Activated T-cell treated with anti-CD3 and anti-CD28 coated beads for 48 hours (primary cell): ENCODE data around the gene CHAT.
A peak's percentile ranks its signal among the peaks of the same experiment; 100 is the strongest.
"Not testable (repeated sequence)": the region's sequence is repeated elsewhere in the genome, so short reads cannot be mapped to it uniquely, and the experiment has no call there.

Experiments used
- DNase-seq: peaks from one replicate; pipeline ENCODE4 v3.0.0-alpha.2; 2020; ENCODE audit warnings: low read depth

CHAT gene

DNA sequence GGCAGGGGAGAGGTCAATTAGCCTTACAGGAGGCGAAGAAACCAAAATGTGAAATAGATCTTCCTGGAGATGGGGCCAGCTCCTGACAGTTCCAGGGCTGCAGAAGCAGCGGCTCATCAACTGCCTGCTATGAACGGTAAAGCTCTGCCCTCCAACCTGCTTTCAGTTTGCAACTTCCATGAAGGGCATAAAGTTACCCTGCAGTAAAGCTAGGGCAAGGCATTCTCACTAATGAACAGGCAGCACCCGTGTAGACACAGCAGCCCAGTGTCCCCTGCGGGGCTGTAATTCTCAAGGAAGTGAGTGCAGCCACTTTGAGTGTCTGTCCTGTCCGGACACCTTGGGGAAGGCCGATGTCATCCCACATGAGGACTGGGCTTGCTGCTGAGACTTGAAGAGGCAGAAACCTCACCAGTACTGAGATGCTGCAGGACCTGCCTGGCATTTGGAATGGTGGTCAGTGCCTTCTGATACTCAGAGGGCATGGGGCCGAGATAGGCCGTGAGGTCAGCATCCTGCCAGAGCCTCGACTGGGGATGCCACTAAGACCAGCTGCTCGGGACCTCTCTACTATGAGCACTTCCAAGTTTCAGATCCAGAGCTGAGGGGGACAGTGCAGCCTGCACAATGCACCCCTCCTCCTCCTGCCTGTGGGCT, 39.6 kb downstream of the CHAT start:
- DNase-seq = no peak

DNA sequence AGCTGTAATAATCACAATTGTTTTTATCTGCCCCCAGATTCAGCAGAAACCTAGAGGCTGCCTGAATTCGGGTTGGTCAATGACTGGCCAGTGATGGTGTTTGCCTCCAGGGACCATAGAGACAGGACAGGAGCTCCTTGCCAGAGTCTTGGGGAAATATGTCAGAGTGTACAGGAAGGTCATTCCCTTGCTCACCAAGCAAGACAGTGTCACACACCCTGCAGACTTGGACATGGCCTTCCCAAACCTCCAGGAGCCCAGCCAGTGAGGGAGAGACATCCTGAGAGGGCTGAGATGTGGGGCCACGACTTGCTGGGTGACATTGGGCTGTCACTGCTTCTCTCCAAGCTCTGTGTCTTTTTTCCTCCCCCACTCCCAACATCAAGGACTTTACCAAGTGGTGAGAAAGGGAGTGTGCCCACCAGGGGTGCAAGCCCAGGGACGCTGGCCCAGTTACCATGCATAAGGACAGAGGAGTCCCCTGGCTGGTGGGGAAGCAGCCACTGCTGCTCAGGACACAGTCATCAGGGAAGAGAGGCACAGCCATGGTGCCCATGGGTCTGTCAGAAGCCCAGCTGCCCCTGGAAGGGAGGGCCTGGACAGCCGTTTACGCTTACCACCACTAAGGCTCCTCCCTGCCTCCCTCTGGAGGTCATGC, 40.3 kb downstream of the CHAT start:
- no peak for DNase-seq

GRCh38 chr10:49655099-49655498, 41.3 kb downstream of the CHAT start:
- no peak for DNase-seq

GRCh38 chr10:49656845-49657493, 43.1 kb downstream of the CHAT start:
- DNase-seq = no peak

- no peak for DNase-seq
Measured at GRCh38 chr10:49657606-49658005, 43.8 kb downstream of the CHAT start.

DNA sequence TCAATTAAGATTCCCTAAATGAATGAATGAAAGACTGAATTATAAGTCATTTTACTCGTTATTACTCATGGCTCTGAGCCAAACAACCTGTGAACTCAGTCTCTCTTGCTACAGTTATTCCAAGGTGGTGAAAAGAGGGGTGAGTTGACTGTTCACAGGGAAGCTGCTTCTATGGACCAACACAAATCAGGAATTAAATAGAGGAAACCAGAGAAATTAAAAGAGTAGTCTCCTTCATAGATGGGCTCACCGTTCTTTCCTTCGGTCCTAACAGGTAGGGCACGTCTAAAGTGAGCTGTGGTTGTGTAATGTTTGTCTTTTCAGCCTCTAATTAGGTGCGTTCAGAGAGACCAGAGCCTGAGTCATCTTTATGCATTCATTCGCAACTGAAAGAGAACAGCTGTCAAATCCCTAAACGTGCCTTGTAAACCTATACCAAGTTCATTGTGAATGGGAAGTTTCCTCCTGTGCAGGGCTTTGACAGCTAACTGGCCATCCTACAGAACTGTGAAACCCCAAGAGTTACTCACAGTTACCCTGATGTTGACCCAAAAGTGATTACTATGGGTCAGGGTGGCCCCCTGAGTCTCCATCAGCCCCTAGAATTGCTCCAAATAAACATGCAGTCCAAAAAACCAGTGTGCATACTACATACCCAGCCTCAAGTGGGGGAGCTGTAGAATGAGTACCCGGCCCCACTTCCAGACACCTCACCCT, 47.5 kb downstream of the CHAT start:
- no peak for DNase-seq

DNA sequence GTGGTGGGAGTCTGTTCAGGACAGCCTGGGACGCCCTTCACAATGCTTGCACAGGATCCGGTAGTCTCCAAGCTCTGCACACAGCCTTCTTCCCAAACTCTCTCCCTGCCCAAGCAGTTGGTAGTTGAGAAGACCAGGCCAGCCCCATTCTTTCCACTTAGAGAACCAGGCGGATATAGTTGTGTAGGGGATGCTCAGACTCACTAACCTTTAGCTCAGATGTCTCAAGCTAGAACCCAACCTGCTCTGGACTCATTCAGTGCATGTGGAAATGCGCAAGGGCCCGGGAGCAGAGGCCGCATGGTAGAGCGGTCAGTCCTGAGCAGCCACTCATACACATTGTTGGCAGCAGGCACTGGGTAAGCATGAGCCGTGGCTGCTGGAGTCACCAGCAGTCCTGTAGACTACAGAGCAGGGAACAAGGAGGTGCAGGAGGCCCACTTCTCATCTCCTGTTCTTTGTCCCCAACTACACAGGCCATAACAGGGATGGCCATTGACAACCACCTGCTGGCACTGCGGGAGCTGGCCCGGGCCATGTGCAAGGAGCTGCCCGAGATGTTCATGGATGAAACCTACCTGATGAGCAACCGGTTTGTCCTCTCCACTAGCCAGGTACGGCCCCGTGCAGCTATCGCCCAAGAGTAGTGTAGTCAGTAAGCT, 48.5 kb downstream of the CHAT start:
- DNase-seq = no peak

DNA sequence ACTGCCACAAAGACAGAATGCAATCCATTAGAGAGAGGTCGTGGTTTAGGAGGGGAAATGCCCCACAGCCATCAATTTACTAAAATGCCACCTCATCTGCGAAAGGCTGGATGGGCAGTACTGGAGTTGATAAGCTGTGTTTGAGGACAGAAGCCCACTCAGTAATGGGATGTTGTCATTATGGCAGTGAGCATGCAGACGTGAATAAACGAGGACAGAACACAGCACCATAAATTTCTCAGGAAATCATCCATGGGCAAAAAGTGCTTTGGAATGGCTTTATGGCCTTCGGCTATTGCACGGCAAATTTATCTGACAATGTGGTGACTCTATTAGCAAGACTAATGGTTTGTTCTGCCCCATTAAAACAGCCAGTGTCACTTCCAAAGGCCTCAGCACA, 49.8 kb downstream of the CHAT start:
- no peak for DNase-seq

GRCh38 chr10:49664006-49664841, 50.4 kb downstream of the CHAT start:
- no peak for DNase-seq

GRCh38 chr10:49664842-49665355, 51.1 kb downstream of the CHAT start:
- DNase-seq = no peak

GRCh38 chr10:49666054-49666615, 52.3 kb downstream of the CHAT start:
- DNase-seq = no peak

- DNase-seq = no peak
Measured at GRCh38 chr10:49666685-49667084, 52.8 kb downstream of the CHAT start.

GRCh38 chr10:49667991-49668390, 54.2 kb downstream of the CHAT start:
- no peak for DNase-seq

DNA sequence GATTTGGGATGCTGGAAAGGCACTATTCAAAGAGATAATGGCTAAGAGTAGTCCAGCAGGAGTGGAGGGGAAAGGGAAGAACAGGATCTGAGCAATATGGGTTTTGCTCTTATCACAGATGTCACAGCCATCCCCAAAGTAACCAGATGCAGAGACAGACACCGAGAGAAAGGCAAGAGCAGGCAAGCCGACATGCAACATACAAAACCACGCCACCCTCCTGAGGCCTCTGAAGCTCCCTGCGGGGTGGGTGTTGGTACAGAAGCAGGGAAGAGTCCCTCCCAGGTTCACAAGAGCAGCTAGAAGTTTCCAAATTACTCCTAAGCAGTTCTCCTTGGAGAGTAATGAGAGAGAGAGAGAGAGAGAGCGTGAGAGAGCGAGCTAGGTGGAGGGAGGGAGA, 54.8 kb downstream of the CHAT start:
- no peak for DNase-seq

- DNase-seq = no peak
Measured at GRCh38 chr10:49678827-49679479, 65.1 kb downstream of the CHAT start.

GRCh38 chr10:49679480-49679893, 65.7 kb downstream of the CHAT start, which contains the start of gene C10orf53:
C10orf53 (plus strand) TSS chr10:49679651; CDS start chr10:49679698, 47 bp downstream.
- DNase-seq = peak; percentile 38

DNA sequence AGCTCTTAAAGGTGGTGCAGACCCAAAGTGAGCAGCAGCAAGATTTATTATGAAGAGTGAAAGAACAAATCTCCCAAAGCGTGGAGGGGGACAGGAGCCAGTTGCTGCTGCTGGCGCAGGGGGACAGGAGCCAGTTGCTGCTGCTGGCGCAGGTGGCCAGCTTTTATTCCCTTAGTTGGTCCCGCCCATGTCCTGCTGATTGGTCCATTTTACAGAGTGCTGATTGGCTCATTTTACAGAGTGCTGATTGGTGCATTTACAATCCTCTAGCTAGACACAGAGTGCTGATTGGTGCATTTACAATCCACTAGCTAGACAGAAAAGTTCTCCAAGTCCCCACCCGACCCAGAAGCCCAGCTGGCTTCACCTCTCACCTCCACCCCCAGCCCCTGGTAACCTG, 68.6 kb downstream of the CHAT start:
- not testable (repeated sequence) for DNase-seq

DNA sequence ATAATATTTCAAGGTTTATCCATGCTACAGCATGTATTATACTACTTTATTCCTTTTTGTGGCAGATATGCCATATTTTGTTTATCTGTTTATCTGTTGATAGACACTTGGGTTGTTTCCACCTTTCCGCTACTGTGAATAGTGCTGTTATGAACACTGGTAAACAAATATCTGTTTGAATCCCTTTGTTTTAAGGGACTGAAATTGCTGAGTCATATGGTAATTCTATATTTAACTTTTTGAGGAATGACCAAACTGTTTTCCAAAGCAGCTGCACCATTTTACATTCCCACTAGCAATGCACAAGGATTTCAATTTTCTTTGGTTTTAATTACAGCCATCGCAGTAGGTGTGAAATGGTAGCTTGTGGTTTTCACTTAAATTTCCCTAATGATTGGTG, 69.0 kb downstream of the CHAT start:
- no peak for DNase-seq

GRCh38 chr10:49686651-49687050, 72.8 kb downstream of the CHAT start:
- DNase-seq = no peak

- DNase-seq = no peak
Measured at GRCh38 chr10:49688261-49688846, 74.5 kb downstream of the CHAT start.
